Subcutaneous adipose tissue (tissue), 4 donors: ENCODE results near the gene PRKD3. TPM values are rescaled to one million over a fixed set of nuclear protein-coding genes. Genes with fewer than 3 reads are reported as not detected.

Experiments used
- CTCF ChIP-seq: fragments of 450-650 bp; IDR thresholded peaks from one replicate; pipeline ENCODE4 v1.5.1; 2016; ENCODE audit warnings: low read depth, mild to moderate bottlenecking, control low read depth, antibody characterized with exemption, moderate library complexity
- total RNA-seq, 4 donors: library from RNA; depleted of rRNA; stranded (reverse); fragments of >200 nt; gene quantifications; one replicate each; pipeline ENCODE4 v1.1.0, GENCODE V29; 2016

PRKD3 gene
- total RNA-seq, 4 donors from 2014 or later = 40.6 to 56.7 (median 43.6) TPM

- TF ChIP-seq CTCF = no peak
Measured at GRCh38 chr2:37330681-37331080, 6.0 kb upstream of the PRKD3 start.

DNA sequence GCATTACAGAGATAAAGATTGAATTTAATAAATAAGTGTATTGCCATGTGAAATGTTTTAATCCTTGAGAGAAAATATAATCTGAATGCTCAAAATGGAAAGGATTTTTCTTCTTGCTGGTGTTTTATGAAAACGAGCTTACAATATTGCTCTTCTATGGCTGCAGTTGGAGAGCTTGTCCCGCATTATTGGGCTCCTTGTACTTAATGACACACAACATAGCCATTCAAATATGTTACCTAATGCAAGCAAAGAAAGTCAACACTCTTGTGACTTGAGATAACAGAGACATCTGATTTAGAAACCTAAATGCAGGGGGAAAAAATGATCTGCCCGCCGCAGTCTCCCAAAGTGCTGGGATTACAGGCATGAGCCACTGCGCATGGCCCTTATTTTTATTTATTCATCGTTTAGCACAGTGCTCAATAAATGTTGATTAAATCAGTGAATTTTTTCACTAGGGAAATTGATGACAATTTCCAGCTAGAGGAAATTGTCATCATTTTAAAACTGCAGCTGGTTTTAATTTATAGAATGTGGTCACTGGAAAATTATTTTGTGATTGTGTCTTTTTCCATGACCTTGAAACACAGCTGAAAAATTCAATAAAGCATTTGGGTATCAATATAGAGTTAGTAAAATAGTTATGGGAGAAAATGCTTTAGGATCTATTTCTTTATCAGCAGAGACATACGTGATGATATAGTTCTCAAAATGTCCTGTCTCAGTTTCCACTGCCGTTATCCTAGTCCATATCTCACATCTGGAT is 2.4 kb upstream of the PRKD3 start:
- no peak for TF ChIP-seq CTCF

- TF ChIP-seq CTCF = no peak
Measured at GRCh38 chr2:37326285-37326684, 1.7 kb upstream of the PRKD3 start.

DNA sequence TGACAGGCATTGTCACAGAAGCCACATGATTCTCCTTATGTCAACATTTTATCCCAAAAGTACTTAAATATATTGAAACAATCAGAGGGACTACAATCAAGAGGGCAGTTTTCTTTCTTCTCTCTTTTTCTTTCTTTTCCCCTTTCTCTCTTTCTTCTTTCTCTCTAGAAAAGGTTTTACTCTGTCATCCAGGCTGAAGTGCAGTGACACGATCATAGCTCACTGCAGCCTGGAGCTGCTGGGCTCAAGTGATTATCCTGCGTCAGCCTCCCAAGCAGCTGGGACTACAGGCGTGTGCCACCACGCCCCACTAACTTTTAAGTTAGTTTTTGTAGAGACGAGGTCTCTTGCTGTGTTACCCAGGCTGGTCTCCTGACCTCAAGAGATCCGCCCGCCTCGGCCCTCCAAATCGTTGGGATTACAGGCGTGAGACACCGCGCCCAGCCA is 1.0 kb upstream of the PRKD3 start:
- TF ChIP-seq CTCF = no peak

- no peak for TF ChIP-seq CTCF
Measured at GRCh38 chr2:37324536-37324785, 172 bp downstream of the PRKD3 start.

DNA sequence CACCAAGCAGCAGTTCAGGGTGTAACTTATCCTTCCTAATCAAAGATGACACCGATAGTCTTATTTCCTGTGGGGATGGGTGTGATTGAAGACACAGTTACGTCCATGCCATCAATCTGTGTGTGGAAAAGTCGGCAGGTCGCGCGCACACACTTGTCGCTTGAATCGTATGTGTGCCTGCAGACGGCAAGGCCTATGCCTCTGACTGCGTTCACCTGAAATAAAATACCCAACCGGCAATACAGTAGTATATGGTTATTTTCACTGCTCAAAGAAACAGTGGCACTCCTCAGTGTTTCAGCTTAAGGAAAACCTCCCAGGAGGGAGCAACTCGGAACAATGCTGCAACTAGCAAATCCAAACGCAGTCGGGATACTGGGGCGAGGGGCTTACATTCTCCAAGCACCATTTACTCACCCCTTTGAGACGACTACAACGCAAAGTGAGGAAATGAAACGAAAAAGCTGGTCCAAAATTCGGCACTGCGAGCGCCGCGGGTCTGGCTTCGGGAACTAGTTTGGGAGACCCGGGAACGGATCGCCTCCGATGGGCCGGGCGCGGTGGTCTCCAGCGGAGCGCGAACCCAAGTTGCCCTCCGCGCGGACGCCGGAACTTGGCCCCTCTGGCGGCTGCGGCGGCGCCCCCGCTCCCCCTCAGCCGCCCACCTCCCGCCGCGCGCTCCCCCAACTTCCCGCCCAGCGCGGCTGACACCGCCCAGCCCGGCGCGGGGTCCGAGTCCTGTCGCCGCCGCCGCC is 675 bp downstream of the PRKD3 start:
- no peak for TF ChIP-seq CTCF

GRCh38 chr2:37323176-37323780 is 1.4 kb downstream of the PRKD3 start:
- TF ChIP-seq CTCF = no peak
